Hippocampal formation (tissue), 2 donors: ENCODE measurements around the gene WDFY2.
A peak's percentile ranks its signal among the peaks of the same experiment; 100 is the strongest.
"Not testable (repeated sequence)": the region's sequence is repeated elsewhere in the genome, so short reads cannot be mapped to it uniquely, and the experiment has no call there.

ENCODE experiments used
- DNase-seq, 2 donors: peaks; one replicate each; lab custom pipeline; 2025; lab: John Stamatoyannopoulos, UW

The WDFY2 gene

DNA sequence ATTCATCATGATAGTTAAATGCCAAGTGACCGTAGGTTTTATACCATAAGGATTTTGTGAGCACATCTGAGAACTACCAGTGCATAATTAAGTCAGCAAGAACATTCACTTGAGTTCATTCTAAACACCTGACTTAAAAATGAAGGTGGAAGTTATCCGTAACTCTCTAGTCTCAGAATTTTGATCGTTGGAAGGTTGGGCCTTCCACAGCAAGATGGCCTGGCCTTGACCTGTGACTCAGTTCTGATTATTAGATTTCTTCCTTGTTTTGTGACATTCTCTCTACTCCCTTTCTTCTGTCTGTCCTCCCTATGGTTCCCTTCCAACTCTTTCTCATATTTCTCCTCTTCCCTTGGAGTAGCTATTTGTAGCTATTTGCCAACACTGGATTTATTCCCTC, 20.0 kb upstream of the WDFY2 start:
- DNase-seq: no peak

DNA sequence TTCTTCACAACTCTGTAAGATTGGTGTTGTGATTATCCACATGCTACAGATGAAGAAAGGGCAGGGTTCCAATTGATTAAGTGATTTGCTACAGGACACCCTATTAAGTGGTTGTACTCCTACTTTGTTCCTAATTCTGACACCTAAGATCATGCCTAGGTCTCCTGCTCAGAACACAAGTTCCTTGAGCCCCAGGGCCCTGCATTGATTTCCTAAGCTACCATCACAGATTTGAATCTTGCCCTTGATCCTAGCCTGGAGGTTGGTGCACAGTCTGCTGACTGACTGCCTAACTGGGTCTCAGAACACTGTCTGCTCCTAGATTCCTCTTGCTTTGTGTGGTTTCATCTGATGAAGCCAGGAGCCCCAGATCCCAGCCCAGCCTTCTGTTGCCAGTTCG, 19.6 kb upstream of the WDFY2 start:
- no peak for DNase-seq

DNA sequence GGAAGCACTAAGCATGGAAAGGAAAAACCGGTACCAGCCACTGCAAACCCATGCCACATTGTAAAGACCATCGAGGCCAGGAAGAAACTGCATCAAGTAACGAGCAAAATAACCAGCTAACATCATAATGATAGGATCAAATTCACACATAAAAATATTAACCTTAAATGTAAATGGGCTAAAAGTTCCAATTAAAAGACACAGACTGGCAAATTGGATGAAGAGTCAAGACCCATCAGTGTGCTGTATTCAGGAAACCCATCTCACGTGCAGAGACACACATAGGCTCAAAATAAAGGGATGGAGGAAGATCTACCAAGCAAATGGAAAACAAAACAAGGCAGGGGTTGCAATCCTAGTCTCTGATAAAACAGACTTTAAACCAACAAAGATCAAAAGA, 15.3 kb upstream of the WDFY2 start:
- not testable (repeated sequence) for DNase-seq

DNA sequence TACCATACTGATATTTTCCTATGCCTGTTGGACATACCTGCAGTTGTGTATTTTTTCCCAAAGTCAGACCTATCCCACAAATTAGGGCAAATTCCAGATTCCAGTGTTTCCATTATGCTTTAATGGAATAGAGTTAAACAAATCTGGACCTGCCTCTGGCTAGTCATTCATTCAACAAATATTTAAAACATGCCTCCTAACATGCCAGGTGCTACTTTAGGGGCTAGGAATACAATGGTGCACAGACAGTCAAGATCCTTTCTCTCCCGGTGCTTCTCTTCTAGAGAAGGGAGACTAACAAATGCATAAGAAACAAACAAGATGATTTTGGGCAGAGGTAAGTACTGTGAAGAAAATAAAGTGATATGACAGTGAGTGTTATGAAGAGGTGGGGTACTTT, 7.5 kb upstream of the WDFY2 start:
- no peak for DNase-seq

DNA sequence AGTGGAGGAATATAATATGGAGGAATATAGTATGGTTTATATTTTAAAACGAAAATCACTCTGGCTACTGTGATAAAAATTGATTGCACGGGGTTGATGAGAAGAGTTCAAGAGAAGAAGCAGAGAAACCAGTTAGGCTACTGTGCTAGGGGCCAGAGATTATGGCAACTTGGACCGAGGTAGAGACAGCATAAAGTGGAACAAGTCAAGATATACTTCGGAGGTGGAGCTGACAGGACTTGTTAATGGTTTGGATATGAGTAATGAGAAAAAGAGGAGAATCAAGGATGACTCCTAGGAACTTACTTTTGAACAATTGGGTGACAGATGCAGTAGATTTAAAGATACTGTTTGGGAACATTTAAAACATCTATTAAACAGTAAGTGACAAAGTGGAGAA, 6.6 kb upstream of the WDFY2 start:
- DNase-seq: no peak

DNA sequence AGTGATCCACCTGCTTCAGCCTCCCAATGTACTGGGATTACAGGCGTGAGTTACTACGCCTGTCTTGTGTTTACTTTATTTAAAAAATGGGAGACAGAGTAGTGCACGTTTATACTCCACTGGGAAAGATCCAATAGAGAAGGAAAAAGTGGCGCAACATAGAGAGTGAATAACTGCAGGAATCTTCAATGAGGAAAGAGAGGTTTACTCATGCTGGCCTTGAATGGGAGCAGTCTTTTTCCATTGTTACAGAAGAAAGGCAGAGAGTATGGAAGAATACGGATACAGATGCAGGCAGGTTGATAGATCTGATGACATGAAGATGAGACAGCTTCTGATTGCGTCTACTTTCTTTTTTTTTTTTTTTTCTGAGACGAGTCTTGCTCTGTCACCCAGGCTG, 4.6 kb upstream of the WDFY2 start:
- no peak for DNase-seq

DNA sequence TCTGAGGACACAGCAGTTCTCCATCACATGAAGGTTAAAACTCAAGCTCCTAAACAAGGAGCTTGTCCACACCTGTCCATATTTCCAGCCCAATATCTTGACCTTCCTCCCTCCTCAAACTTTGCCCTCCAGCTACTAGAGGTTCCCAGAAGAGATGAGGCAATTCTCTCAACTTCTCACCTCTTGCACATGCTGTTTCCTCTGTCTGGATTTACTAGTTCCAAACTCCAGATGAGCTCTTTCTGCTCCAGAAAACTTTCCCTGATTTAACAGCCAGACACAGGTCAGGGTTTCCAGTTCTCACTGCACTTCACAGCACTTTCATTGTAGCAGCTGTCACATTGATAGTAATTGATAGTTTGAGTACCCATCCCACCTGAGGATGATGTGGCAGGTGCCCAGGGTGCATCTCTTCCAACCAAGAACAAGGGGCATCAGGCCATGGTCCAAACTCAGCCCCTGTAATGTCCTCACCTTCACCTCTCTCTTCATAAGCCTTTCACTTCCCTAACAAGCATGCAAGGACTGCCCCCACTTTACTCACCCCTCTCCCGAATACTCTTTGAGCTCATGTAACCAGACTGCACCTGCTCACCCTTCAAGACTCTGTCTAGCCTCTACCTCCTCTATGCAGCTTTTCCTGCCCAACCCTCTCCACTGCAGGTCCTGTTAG, 3.0 kb upstream of the WDFY2 start:
- DNase-seq: no peak

DNA sequence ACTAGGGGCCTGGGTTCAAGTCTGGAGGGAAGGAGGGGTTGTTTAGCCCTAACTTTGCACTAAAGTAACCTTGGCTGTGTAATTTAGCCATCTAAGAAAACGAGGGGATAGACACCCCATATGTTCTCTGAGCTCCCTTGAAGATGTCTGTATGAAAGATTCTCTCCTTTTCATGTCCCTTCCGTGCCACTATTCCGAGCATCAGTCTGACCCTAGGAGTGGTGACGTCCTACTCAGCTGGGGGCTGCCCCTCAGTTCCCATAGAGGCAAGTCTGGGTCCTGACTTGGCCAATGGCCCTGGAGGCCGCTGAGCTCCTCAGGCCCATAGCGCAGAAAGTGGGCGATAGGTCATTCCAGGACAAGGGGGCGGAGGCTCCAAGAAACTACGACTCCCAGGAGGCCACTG, 790 bp upstream of the WDFY2 start:
- no peak for DNase-seq

DNA sequence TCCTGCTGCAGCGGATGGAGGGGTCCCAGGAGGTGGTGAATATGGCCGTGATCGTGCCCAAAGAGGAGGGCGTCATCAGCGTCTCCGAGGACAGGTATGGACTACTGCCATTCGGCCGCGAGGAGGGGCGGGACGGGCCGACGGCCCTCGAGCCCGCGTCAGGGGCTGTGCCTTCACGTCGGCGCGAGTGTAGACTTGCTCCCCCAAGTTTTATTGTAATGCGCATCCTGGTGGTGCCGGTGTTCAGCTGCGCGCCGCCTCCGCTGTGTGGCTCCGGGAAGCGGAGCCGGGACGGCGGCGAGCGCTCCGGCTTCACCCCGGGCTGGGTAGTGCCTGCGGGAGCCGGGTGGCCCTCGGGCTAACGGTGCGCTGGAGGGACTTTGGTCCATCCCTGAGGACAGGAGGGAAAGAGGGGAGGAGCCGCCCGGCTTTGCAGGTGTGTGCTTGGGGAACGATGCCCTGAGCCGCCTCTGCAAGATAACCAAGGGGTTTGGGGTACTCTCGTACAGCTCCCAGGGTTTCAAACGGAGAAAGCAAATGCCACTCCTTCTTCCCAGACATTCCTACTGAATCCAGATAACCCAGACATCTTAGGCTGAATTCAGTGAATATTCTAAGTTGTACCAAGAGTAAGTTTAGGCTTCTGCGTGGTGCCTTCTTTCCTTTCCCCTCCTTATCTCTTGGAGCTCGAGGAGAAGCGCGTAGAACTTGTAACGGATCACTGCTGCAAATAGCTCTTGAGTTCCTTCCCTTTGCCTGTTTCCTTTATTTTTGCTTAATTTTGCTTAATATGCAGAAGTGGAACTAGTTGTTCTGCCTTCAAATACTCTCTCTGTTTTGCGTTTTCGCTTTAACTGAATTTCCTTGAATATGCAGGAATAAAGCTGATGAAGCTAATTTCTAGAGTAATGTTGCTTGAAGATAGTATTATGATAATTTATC, 740 bp downstream of the WDFY2 start:
- DNase-seq: peak; percentile 32 to 51

DNA sequence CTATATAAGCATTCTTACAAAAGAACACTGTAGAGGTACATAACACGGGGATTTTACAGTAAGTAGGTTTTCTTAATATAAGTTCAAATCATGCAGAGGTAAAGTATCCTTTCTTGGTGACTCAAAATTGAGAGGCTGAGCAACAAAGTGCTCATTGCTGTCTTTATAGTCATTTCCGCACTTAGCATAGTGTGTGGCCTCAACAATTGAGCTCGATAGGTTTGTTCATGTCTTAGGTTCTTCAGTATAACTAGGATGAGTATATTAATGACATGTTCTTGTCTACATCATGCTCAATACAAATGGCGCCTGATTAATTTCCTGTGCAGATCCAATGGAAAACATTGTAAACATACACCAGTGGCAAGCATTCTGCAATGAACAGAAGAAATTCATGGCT, 1.4 kb downstream of the WDFY2 start:
- DNase-seq: no peak

DNA sequence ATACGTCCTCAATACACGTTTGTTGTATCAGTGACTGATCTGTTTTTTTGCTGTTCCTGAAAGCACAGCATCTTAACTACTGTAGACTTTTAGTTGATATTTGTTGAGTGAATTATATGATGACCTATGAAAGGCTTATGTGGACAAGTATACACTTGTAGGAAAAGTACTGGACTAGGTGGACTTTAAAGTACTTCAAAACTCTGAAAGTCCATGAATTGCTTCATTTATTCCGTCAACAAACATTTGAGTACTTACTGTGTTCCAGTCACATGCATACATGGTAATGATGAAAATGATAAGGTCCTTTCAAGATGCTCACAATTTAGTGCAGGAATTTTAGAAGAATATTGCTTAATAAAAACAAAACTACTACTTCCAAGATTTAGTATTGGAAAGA, 3.1 kb downstream of the WDFY2 start:
- DNase-seq: no peak

DNA sequence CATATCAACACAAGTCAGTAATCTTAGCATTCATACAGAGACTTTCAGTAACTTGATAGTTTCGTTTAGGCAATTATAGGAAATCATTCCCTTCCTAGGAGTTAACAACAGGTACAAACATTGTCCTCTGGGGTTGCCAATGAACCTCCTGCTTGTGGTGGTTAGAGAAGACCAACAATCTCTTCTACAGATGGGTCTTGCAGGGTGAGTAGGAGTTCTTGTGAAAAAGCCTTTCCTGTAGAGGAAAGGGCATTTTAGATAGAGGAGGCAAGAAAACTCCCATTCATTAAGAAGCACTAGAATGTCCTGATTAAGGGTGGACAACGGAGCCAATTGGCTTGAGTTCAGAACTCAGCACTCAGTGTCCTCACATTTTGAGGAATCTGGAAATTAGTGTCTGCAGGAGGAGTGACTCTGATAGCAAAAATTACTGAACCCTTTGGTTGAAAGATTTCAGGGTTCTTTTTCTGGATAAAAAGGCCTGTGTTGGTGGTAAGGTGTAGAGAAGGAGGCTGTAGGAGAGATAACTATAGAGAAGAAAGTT, 4.2 kb downstream of the WDFY2 start:
- no peak for DNase-seq

DNA sequence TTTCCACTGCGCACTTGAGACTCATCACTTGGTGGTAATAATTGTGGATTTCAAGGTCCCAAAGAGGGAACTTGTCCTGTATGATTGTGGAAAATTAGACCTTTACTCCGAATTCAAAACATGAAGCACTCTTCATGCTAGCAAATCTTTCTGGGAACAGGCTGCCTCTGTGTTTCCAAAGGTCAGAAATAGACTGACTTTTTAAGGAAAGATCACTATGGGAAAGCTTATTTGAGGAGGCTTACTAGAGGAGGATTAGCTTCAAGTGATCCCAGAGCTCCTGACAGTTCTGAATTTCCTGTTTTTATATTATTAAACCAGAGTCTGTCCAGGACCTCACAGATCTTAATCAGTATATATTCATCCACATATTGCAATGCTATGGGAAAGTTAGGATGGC, 5.5 kb downstream of the WDFY2 start:
- DNase-seq: no peak

DNA sequence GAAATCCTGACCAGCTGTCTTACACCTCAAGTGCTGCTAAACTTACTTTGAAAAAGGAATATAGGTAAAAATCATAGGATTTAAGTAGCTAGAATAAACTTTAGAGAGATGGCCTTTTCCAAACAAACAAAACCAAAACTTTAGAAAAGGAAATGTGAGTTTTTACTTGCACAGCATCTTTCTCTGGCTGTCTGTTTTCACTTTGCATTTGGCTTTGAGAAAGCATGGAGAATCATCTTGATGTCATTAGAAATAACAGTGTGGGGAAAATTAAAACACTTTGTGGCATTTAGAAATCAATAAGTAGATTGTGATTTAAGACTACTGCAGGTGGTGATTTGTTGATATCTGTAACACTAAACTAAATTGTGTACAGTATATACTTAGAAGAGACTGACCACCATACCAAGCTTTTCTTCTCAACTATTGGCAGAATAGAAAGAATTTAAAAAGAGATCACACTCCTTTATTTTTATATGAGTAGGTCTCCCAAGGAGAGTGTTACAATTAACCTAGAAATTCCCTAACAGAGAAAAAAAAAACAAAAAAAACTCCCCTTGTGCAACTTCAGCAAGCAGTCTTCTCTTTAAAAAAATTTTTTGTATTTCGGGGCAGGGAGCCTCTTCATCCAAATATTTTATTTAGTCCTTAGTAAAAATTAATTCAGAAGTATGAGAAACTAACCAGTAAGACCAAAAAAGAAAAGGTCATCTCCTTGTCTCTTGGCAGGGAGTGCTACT, 6.1 kb downstream of the WDFY2 start:
- DNase-seq: no peak

DNA sequence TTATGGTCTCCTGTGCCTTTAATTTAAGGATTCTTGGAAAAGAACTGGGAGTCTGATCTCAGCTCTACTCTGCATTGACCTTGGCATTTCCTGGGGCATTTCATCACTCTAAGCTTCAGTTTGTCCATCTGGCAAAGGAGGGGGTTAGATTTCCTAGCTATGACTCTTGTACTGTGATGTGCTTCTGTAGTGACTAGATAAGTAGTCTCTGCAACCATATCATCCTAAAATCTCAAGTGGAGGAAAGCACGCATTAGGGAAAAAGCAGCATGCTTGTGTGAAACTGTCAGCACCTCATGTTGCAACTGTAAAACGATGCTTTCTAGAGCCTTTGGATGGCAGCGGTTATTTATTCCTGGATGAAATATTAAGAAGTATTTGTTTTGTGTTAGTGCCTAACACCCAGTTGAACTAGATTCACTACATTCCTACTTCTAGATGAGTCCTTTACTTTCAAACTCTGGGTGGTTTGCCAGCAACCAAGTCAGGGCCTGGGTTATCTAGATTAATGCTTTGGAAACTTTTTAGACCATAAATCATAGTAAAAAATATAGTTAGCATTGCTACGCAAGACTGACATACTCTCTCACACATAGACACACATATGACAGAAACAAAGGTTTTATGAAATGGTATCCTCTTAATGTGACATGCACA, 6.8 kb downstream of the WDFY2 start:
- DNase-seq: no peak

DNA sequence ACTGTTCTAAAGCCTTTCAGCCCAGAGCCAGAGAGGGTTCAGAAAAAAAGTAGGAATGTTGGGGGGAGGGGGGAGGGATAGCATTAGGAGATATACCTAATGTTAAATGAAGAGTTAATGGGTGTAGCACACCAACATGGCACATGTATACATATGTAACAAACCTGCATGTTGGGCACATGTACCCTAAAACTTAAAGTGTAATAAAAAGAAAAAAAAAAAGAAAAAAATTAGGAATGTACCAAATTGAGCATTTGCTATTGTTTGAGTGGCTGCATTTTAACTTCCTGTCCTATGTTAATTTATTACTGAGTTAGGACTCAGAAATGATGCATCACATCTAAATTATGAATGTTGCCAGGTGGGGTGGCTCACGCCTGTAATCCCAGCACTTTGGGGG, 7.7 kb downstream of the WDFY2 start:
- not testable (repeated sequence) for DNase-seq

DNA sequence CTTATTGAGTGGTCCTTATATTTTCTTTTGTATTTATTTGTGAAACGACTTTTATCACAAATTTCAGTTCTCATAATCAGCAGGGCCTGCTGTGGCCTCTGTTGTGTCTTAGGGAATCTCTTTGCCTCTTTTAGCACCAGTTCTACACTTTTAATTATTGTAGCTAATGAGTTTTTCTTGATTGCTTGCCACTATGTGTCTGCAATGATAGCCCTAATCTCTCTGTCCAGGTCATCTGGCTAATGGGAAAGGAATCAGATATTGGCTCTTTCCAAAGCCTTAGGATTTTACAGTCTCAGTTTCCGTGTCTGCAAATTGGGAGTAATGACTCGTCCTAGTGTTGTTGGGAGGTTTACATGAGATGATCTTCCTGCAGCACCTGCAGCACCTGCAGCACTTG, 10.2 kb downstream of the WDFY2 start:
- DNase-seq: no peak

DNA sequence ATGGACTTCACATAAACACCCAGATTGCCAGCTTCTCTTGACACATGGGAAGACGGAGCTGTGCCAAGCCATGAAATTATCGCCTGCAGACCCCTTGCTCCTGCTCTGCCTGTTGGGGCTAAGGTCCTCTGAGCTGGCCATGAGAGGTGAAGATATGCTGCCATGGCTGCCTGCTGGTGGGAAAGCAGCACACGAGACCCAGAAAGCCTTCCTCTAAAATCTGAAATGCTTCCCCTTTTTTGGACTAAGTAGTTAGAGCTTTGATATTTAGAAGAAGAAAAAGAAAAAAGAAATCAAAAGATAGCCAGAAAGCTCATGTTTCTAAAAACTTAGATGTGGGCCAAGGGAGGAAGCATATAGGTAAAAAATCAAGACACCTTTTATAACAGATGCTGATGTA, 11.2 kb downstream of the WDFY2 start:
- DNase-seq: no peak

DNA sequence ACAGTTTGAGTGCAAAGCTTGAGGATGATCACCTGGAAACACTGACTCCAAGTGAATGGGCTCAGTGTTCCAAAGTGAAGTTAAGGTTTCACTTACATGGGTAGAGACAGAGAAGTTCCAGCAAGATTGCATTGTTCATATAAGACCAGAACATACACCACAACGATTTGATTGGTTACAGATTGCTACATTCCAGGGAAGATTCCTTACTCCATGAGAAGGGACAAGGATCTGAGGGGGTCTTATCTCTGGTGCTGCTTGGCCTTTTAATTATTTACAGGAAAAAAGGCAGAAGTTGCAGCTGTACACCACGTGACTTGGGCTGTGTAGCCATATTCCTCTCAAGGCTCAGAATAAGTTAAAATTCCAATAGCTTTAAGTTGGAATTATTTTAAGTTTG, 12.3 kb downstream of the WDFY2 start:
- DNase-seq: no peak

DNA sequence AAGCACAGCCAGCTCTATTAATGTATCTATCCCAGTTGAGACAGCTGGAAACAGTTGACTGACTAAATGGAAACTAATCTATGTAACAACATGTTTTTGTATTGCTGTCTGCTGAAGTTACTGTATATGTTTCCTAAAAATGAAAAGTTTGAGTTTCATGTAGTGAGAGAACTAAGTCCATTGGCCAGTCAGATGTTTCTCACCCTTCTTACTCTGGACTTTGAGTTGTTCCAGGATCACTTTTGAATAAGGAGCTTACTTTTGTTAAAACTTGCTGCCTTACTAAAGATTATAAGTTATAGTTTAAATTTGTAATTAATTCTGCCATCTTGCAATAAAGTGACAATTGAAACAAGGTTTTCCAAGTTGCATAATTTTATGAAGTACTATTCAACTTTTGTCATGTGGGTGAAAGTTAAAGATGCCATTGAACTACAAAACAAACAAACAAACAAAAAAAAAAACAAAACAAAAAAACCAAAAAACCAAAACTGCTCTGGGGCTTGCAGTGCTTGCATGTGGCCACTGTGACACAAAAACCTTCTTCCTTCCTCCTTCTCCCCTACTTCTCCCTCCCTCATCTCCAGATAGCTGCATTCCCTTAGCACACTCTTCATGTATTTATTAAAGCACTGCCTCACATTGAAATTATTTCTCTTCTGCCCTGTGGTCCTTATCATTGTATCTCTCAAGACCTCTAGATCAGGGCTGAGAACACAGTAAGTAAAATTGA, 15.3 kb downstream of the WDFY2 start:
- no peak for DNase-seq

DNA sequence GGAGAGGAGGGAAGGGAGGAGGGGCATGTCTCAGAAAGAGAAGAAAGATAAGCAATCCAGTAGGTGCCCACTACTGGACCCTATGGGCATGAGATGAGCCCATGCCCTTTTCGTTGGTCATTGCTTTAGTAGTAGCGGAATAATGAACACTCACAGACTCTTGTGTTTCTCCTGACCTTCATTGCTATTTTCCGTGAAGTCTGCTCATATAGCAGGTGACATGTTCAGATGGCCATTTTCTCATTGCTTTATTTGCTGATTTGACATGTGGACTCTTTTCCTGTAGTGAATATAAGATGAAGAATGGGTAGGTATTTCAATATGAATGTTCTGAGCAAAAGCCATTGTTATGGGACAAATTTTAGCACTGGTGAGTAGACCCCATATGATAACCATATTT, 16.4 kb downstream of the WDFY2 start:
- no peak for DNase-seq
